ENCODE measurements around the gene KRTAP20-1. TPM values are rescaled to one million over a fixed set of nuclear protein-coding genes. Genes with fewer than 3 reads are reported as not detected.

Gene KRTAP20-1

DNA sequence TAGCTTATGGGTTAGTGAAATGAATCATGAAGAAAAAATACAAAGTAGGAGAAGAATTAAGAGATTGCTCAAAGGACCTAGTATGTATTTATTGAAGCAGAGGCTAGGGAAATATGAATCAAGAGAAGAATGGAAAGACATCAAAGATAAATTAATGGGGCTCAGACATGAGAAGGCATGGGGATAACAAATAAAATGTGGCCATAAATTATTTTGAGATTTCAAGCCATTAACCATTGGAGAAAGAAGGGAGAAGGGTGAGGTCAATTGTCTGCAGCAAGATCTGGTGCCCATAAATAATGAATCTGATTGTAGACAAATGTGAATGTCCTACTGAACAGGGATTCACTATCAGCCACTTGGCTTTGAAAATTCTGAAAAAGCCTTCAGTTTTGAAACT lies 36.7 kb downstream of the KRTAP20-1 start:
- no peak overlapping the region for H4K91ac ChIP-seq (ENCODE audit: low read length)
- H2BK120ac ChIP-seq (ENCODE audit: low read depth, low read length): no peak overlapping the region
- H2BK12ac ChIP-seq (ENCODE audit: low read length in 2 of 2): no peak overlapping the region
- H2AFZ ChIP-seq (ENCODE audit: low read depth, low read length): no peak overlapping the region
- H3K27ac ChIP-seq (ENCODE audit: low read length, poor library complexity, severe bottlenecking): no peak overlapping the region
- no peak overlapping the region for H3K4me3 ChIP-seq (ENCODE audit: insufficient read depth in 1 of 2, low read depth in 1 of 2, low read length in 2 of 2)
- no peak overlapping the region for H3K4ac ChIP-seq (ENCODE audit: low read depth in 1 of 2, low read length in 2 of 2)
- H3K27me3 ChIP-seq (ENCODE audit: control insufficient read depth in 1 of 2, insufficient read depth in 1 of 2, low read length in 2 of 2): no peaks in the 10 kb centered on the region
- no peaks in the 10 kb centered on the region for H3K79me1 ChIP-seq (replicated peaks; ENCODE audit: low read length, poor library complexity, severe bottlenecking)
- no peak overlapping the region for H3K23ac ChIP-seq (ENCODE audit: low read length in 2 of 2)
- H3K9ac ChIP-seq (ENCODE audit: low read length): no peak overlapping the region
- no peak overlapping the region for H2AK5ac ChIP-seq (ENCODE audit: low read length, severe bottlenecking)
- no peak overlapping the region for H3K14ac ChIP-seq (ENCODE audit: low read length in 2 of 2)
- no peak overlapping the region for H4K8ac ChIP-seq (ENCODE audit: low read length)
- no peak for DNase-seq
- H3K4me1 ChIP-seq (ENCODE audit: control insufficient read depth, insufficient read depth, low read depth, low read length): no peaks in the 10 kb centered on the region
- no peak overlapping the region for H2BK15ac ChIP-seq (ENCODE audit: low read depth, poor library complexity, severe bottlenecking)
- no peak overlapping the region for H3K18ac ChIP-seq (ENCODE audit: low read depth in 1 of 2, low read length in 2 of 2)
- H3K36me3 ChIP-seq (ENCODE audit: control insufficient read depth in 1 of 2, insufficient read depth in 2 of 2, low read depth in 1 of 2, low read length in 2 of 2): no peaks in the 10 kb centered on the region
- H3K4me2 ChIP-seq (ENCODE audit: low read length, poor library complexity, severe bottlenecking): no peak overlapping the region
- H2BK5ac ChIP-seq (ENCODE audit: low read depth, low read length, poor library complexity, severe bottlenecking): no peak overlapping the region
- peaks cover 4% of the 10 kb centered on the region for H3K9me3 ChIP-seq (ENCODE audit: control insufficient read depth, low read length)

Small RNA genes within 50 kb of the gene (small RNA-seq; reads per million reads assigned to genes)
- not detected for gene KRTAP20-1 (ENCODE audit: low read depth)
- gene KRTAP20-3 (ENCODE audit: low read depth): not detected
- not detected for gene KRTAP20-4 (ENCODE audit: low read depth)
- not detected for gene KRTAP22-1 (ENCODE audit: low read depth)
- not detected for gene KRTAP22-2 (ENCODE audit: low read depth)
